ENCODE data around the gene AKAP11. TPM values are rescaled to one million over a fixed set of nuclear protein-coding genes. Genes with fewer than 3 reads are reported as not detected.

AKAP11 gene
- total RNA-seq, 1 donor from 2014 or later, result 37.2 TPM

GRCh38 chr13:42270160-42270856 lies 1.6 kb upstream of the AKAP11 start:
- no peak for TF ChIP-seq CTCF (IDR thresholded peaks at IDR 0.05)
- ATAC-seq (no peak), DNase-seq (no peak)
- no peaks in the 10 kb centered on the region for H3K36me3 ChIP-seq
- no peak overlapping the region for H3K27ac ChIP-seq
- peaks cover 24% of the 10 kb centered on the region for H3K4me1 ChIP-seq
- H3K9me3 ChIP-seq, result no peaks in the 10 kb centered on the region
- no peak overlapping the region for H3K4me3 ChIP-seq
- H3K27me3 ChIP-seq, result no peaks in the 10 kb centered on the region
- intact Hi-C loops (cut with DNase I), result no loop called here

GRCh38 chr13:42270857-42271215 lies 1.1 kb upstream of the AKAP11 start:
- H3K27ac ChIP-seq, result peak overlapping the region; percentile 91
- ATAC-seq (no peak), DNase-seq (no peak)
- peak overlapping the region; percentile 84 for H3K4me3 ChIP-seq
- H3K9me3 ChIP-seq, result no peaks in the 10 kb centered on the region
- H3K36me3 ChIP-seq, result no peaks in the 10 kb centered on the region
- peaks cover 24% of the 10 kb centered on the region for H3K4me1 ChIP-seq
- no peaks in the 10 kb centered on the region for H3K27me3 ChIP-seq
- TF ChIP-seq CTCF (IDR thresholded peaks at IDR 0.05), result no peak
- intact Hi-C loops (cut with DNase I), result no loop called here

GRCh38 chr13:42271337-42272114 lies 426 bp upstream of the AKAP11 start:
- Histone ChIP-seq H3K4me1 (peaks cover 24% of the 10 kb centered on the region), H3K9me3 (no peaks in the 10 kb centered on the region), H3K4me3 (peak overlapping the region; percentile 84), H3K27me3 (no peaks in the 10 kb centered on the region), H3K36me3 (no peaks in the 10 kb centered on the region), H3K27ac (peak overlapping the region; percentile 91)
- peak; percentile 95 for ATAC-seq
- intact Hi-C loops (cut with DNase I), result no loop called here
- TF ChIP-seq CTCF (IDR thresholded peaks at IDR 0.05), result no peak
- peak; percentile 96 for DNase-seq

GRCh38 chr13:42272804-42273175 lies 838 bp downstream of the AKAP11 start:
- no peak for TF ChIP-seq CTCF (IDR thresholded peaks at IDR 0.05)
- intact Hi-C loops (cut with DNase I), result no loop called here
- H3K27ac ChIP-seq, result peak overlapping the region; percentile 91
- no peak for DNase-seq
- ATAC-seq, result no peak
- H3K27me3 ChIP-seq, result no peaks in the 10 kb centered on the region
- peaks cover 27% of the 10 kb centered on the region for H3K4me1 ChIP-seq
- no peaks in the 10 kb centered on the region for H3K36me3 ChIP-seq
- no peaks in the 10 kb centered on the region for H3K9me3 ChIP-seq
- peak overlapping the region; percentile 84 for H3K4me3 ChIP-seq

GRCh38 chr13:42274386-42275097 lies 2.6 kb downstream of the AKAP11 start:
- H3K4me3 ChIP-seq, result no peak overlapping the region
- peaks cover 28% of the 10 kb centered on the region for H3K4me1 ChIP-seq
- H3K36me3 ChIP-seq, result no peaks in the 10 kb centered on the region
- no peaks in the 10 kb centered on the region for H3K9me3 ChIP-seq
- no peaks in the 10 kb centered on the region for H3K27me3 ChIP-seq
- no peak for TF ChIP-seq CTCF (IDR thresholded peaks at IDR 0.05)
- ATAC-seq (no peak), DNase-seq (no peak)
- intact Hi-C loops (cut with DNase I), result no loop called here
- no peak overlapping the region for H3K27ac ChIP-seq

Measured in upper lobe of right lung (tissue), 1 donor.